ENCODE measurements around the gene ERP44. TPM values are rescaled to one million over a fixed set of nuclear protein-coding genes. Genes with fewer than 3 reads are reported as not detected.

ERP44 gene
- total RNA-seq, 1 experiment from 2014 or later, result 9.4 TPM

GRCh38 chr9:99936947-99937587 lies 161.7 kb downstream of the ERP44 start:
- no peak overlapping the region for H3K4me3 ChIP-seq (replicated peaks in 1 of 2; ENCODE audit: low read depth in 1 of 2, low read length in 2 of 2)
- ChIA-PET POLR2A (no interaction called here), CTCF (no interaction called here), RAD21 (ENCODE audit: low non-redundant PET in 1 of 2, low total read pairs in 2 of 2, uncharacterized antibody in 2 of 2, unreplicated experiment in 2 of 2) (no interaction called here)
- no peak for DNase-seq (ENCODE audit: low read depth, low spot score)
- no peak overlapping the region for H3K4me2 ChIP-seq (ENCODE audit: low read length)
- ATAC-seq, result no peak
- no peaks in the 10 kb centered on the region for H3K36me3 ChIP-seq (ENCODE audit: control insufficient read depth in 1 of 2, insufficient read depth in 2 of 2, low read length in 2 of 2)
- H3K9me2 ChIP-seq (ENCODE audit: insufficient read depth), result no peaks in the 10 kb centered on the region
- H3K79me2 ChIP-seq (ENCODE audit: insufficient read depth, low read length), result no peaks in the 10 kb centered on the region
- intact Hi-C loops (cut with micrococcal nuclease), result no loop called here
- no peaks in the 10 kb centered on the region for H3K27me3 ChIP-seq (ENCODE audit: insufficient read depth, low read length)
- H3K9ac ChIP-seq (ENCODE audit: low read length), result no peak overlapping the region
- TF ChIP-seq SRF (IDR thresholded peaks at IDR 0.05; ENCODE audit: low read depth) (no peak), TCF7L2 (IDR thresholded peaks at IDR 0.05; ENCODE audit: borderline replicate concordance, extremely low read depth, insufficient read depth, insufficient read length) (no peak), POLR2A (IDR thresholded peaks at IDR 0.05; ENCODE audit: borderline replicate concordance, extremely low read depth, insufficient read depth, insufficient read length) (no peak), SIN3A (IDR thresholded peaks at IDR 0.05; ENCODE audit: low read depth) (no peak), EZH2 (IDR thresholded peaks at IDR 0.05) (no peak), EGR1 (IDR thresholded peaks at IDR 0.05; ENCODE audit: low read depth) (no peak), ZBTB33 (IDR thresholded peaks at IDR 0.05; ENCODE audit: extremely low read depth, insufficient replicate concordance, low read length) (no peak), CTCF (IDR thresholded peaks at IDR 0.05 in 2 of 3, conservative IDR thresholded peaks at IDR 0.05 in 1 of 3; ENCODE audit: borderline replicate concordance in 1 of 3, insufficient read depth in 1 of 3, low read depth in 2 of 3, low read length in 2 of 3) (no peak), ZNF274 (IDR thresholded peaks at IDR 0.05; ENCODE audit: low read depth, low read length) (no peak), ATF3 (IDR thresholded peaks at IDR 0.05) (no peak), ZFX (IDR thresholded peaks at IDR 0.05) (no peak), MAX (IDR thresholded peaks at IDR 0.05) (no peak)
- no peaks in the 10 kb centered on the region for H3K9me3 ChIP-seq (ENCODE audit: control insufficient read depth in 1 of 2, insufficient read depth in 1 of 2, low read depth in 1 of 2, low read length in 2 of 2)
- no TSS peak for BruUV-seq (replicated peaks)
- no peaks in the 10 kb centered on the region for H4K20me1 ChIP-seq (ENCODE audit: insufficient read depth)
- H3K27ac ChIP-seq (ENCODE audit: low read depth, low read length), result no peak overlapping the region
- H3K4me1 ChIP-seq (ENCODE audit: control insufficient read depth in 1 of 2, insufficient read depth in 2 of 2, low read length in 2 of 2), result no peaks in the 10 kb centered on the region
- H2AFZ ChIP-seq (ENCODE audit: low read depth, low read length, poor library complexity, severe bottlenecking), result no peak overlapping the region

Data from HCT116 (cell line).